Smooth muscle cell (in vitro differentiated cells): Measurements from ENCODE around the gene PRRT4. TPM values are rescaled to one million over a fixed set of nuclear protein-coding genes. Genes with fewer than 3 reads are reported as not detected.

Experiments used
- DNase-seq: peaks from one replicate; lab custom pipeline; 2025; ENCODE audit not compliant: unreplicated experiment; lab: John Stamatoyannopoulos, UW
- H2AFZ ChIP-seq: fragments of 200-600 bp; sonication (generic); 2 replicates; pipeline ENCODE4 v1.6.0; 2016; ENCODE audit warnings: antibody characterized with exemption, low read depth, mild to moderate bottlenecking
- H3F3A ChIP-seq: fragments of 200-600 bp; sonication (generic); 2 replicates; pipeline ENCODE4 v1.6.0; 2017; ENCODE audit warnings: antibody characterized with exemption, low read depth
- H3K27ac ChIP-seq: fragments of 200-600 bp; sonication (generic); 2 replicates; pipeline ENCODE4 v1.5.1; 2016; ENCODE audit warnings: low read depth, mild to moderate bottlenecking
- H3K27me3 ChIP-seq: fragments of 200-600 bp; sonication (generic); 2 replicates; pipeline ENCODE4 v1.6.1; 2016; ENCODE audit warnings: low read depth, mild to moderate bottlenecking
- H3K36me3 ChIP-seq: fragments of 200-600 bp; sonication (generic); 2 replicates; pipeline ENCODE4 v1.5.1; 2016; ENCODE audit warnings: low read depth
- H3K4me1 ChIP-seq: fragments of 200-600 bp; sonication (generic); 2 replicates; pipeline ENCODE4 v1.5.1; 2016; ENCODE audit warnings: low read depth
- H3K4me2 ChIP-seq: fragments of 200-600 bp; sonication (generic); 2 replicates; pipeline ENCODE4 v1.6.0; 2016; ENCODE audit warnings: mild to moderate bottlenecking
- H3K4me3 ChIP-seq: fragments of 200-600 bp; sonication (generic); 2 replicates; pipeline ENCODE4 v1.5.1; 2016; ENCODE audit warnings: mild to moderate bottlenecking
- H3K79me2 ChIP-seq: fragments of 200-600 bp; sonication (generic); 2 replicates; pipeline ENCODE4 v1.6.0; 2016; ENCODE audit warnings: low read depth, mild to moderate bottlenecking
- H3K9ac ChIP-seq: fragments of 200-600 bp; sonication (generic); 2 replicates; pipeline ENCODE4 v1.6.0; 2016; ENCODE audit warnings: low read depth
- H3K9me3 ChIP-seq: fragments of 200-600 bp; sonication (generic); replicated peaks from 2 replicates; pipeline ENCODE4 v1.5.1; 2016; ENCODE audit warnings: low read depth
- H4K20me1 ChIP-seq: fragments of 200-600 bp; sonication (generic); 2 replicates; pipeline ENCODE4 v1.6.0; 2016; ENCODE audit warnings: low read depth
- WGBS: methylation state at CpG from one replicate; pipeline ENCODE4 v1.1.7; 2016; ENCODE audit warnings: low lambda C conversion rate; 5-methylcytosine and 5-hydroxymethylcytosine counted together
- polyA plus RNA-seq: library from polyadenylated mRNA; unstranded; fragments of >200 nt; fragmentation: Nextera tagmentation; extraction: Ambion mirVana; gene quantifications from 2 replicates; pipeline ENCODE4 v1.2.1, GENCODE V29; 2016
- total RNA-seq: library from RNA; depleted of rRNA; stranded (reverse); fragments of >200 nt; gene quantifications from 2 replicates; pipeline ENCODE4 v1.2.3, GENCODE V29; 2014
- TF ChIP-seq, protein P1 (sequence below): fragments of 200-600 bp; sonication (generic); IDR thresholded peaks from 2 replicates; pipeline ENCODE4 v1.5.1; 2017; ENCODE audit warnings: borderline replicate concordance, mild to moderate bottlenecking, antibody characterized with exemption; ENCODE audit not compliant: insufficient read depth, poor library complexity, severe bottlenecking

Gene PRRT4
- total and polyA plus RNA-seq, 2 experiments from 2014 or later: 0.09 to 0.83 TPM

DNA sequence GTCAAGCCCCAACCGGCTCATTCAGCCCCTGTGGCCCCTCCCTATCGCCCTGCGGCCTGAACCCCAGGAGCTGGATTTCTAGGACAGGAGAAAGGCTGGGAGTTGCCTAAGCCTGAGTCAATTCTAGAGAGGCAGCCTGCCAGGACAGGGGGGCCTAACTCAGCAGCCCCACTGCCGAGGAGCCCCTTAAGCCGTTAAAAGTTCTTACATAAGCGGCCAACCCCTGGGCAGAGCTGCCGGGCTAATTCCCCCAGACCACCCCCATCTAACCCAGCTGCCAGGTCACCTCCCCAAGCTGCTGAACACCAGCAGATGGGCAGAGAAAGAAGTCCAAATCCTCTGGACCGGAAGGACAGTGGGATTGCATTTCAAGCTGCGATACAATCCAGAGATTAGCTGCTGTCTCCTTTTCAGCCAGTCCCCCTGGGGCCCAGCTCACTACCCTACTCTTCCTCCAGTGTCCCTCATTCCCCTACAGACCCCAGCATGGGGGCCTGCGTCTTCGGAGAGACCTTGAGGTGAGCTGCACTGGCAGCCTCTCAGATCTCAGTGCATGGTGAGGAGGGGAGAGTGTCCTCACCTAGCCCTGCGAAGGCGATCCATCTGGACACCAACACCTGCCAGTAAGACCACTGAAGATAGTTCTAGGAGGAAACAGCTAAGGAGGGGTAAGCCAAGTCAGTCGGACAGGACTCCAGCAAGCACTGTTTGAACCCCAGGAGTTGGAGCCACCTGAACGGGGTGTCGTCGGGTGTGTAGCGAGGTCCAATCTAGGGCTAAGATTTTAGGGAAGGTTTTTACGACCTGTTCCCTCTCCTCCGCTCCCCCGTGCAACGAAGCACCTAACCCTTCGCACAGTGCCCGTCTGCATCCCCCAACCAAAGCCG, 47.5 kb upstream of the PRRT4 start:
- TF ChIP-seq, protein P1, sequence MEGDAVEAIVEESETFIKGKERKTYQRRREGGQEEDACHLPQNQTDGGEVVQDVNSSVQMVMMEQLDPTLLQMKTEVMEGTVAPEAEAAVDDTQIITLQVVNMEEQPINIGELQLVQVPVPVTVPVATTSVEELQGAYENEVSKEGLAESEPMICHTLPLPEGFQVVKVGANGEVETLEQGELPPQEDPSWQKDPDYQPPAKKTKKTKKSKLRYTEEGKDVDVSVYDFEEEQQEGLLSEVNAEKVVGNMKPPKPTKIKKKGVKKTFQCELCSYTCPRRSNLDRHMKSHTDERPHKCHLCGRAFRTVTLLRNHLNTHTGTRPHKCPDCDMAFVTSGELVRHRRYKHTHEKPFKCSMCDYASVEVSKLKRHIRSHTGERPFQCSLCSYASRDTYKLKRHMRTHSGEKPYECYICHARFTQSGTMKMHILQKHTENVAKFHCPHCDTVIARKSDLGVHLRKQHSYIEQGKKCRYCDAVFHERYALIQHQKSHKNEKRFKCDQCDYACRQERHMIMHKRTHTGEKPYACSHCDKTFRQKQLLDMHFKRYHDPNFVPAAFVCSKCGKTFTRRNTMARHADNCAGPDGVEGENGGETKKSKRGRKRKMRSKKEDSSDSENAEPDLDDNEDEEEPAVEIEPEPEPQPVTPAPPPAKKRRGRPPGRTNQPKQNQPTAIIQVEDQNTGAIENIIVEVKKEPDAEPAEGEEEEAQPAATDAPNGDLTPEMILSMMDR: no peak
- Histone ChIP-seq H3F3A (peaks cover 20% of the 10 kb centered on the region), H3K36me3 (no peaks in the 10 kb centered on the region), H3K4me1 (peaks cover 35% of the 10 kb centered on the region), H3K9me3 (no peaks in the 10 kb centered on the region), H3K27ac (no peak overlapping the region), H3K9ac (peak overlapping the region; percentile 52), H3K4me3 (peak overlapping the region; percentile 69), H3K79me2 (peaks cover 3% of the 10 kb centered on the region), H2AFZ (peak overlapping the region; percentile 79), H3K4me2 (peak overlapping the region; percentile 84), H3K27me3 (no peaks in the 10 kb centered on the region), H4K20me1 (peaks cover 11% of the 10 kb centered on the region)
- no peak for DNase-seq
- WGBS: 19% methylated on average over 25 of the region's 25 CpGs

- peak overlapping the region; percentile 84 for H3K4me2 ChIP-seq
- H3K36me3 ChIP-seq: no peaks in the 10 kb centered on the region
- 64% methylated on average over 11 of the region's 11 CpGs for WGBS
- H3K4me1 ChIP-seq: peaks cover 35% of the 10 kb centered on the region
- peaks cover 8% of the 10 kb centered on the region for H3K79me2 ChIP-seq
- no peaks in the 10 kb centered on the region for H3K27me3 ChIP-seq
- DNase-seq: no peak
- no peak overlapping the region for H2AFZ ChIP-seq
- peaks cover 20% of the 10 kb centered on the region for H3F3A ChIP-seq
- TF ChIP-seq, protein P1: no peak
- H4K20me1 ChIP-seq: peaks cover 16% of the 10 kb centered on the region
- H3K27ac ChIP-seq: no peak overlapping the region
- no peaks in the 10 kb centered on the region for H3K9me3 ChIP-seq
- no peak overlapping the region for H3K9ac ChIP-seq
- H3K4me3 ChIP-seq: peak overlapping the region; percentile 69
These were observed 46.5 kb upstream of the PRRT4 start for GRCh38 chr7:128407751-128408708.

DNA sequence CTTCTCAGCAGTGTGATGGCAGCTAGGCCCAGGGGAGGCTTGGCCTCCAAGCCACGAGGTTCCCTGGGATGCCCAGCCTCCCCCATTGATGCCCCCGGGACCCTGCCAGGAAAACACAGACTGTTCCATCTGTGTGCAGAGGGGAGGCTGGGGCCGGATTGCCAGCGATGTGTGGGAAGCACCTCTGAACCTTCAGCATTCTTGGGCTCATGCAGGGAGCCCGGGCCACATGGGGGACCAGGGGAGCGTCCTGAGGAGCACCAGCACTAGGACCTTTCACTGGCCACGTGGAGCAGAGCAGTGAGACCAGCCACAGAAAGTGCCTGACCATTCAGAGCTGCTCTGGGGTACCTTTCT, 45.7 kb upstream of the PRRT4 start:
- Histone ChIP-seq H4K20me1 (peaks cover 16% of the 10 kb centered on the region), H3F3A (peaks cover 20% of the 10 kb centered on the region), H3K4me3 (no peak overlapping the region), H3K27me3 (no peaks in the 10 kb centered on the region), H3K79me2 (peaks cover 8% of the 10 kb centered on the region), H3K36me3 (no peaks in the 10 kb centered on the region), H3K4me1 (peaks cover 35% of the 10 kb centered on the region), H3K4me2 (no peak overlapping the region), H3K27ac (no peak overlapping the region), H3K9me3 (no peaks in the 10 kb centered on the region), H2AFZ (no peak overlapping the region), H3K9ac (no peak overlapping the region)
- no peak for DNase-seq
- 77% methylated on average over 5 of the region's 7 CpGs for WGBS
- TF ChIP-seq, protein P1: no peak
